DMS79 (cell line): ENCODE data around the gene IFNL4.
"Not testable (repeated sequence)": the region's sequence is repeated elsewhere in the genome, so short reads cannot be mapped to it uniquely, and the experiment has no call there.

ENCODE experiments used
- DNase-seq: peaks from one replicate; lab custom pipeline; 2025; lab: John Stamatoyannopoulos, UW

Gene IFNL4

DNA sequence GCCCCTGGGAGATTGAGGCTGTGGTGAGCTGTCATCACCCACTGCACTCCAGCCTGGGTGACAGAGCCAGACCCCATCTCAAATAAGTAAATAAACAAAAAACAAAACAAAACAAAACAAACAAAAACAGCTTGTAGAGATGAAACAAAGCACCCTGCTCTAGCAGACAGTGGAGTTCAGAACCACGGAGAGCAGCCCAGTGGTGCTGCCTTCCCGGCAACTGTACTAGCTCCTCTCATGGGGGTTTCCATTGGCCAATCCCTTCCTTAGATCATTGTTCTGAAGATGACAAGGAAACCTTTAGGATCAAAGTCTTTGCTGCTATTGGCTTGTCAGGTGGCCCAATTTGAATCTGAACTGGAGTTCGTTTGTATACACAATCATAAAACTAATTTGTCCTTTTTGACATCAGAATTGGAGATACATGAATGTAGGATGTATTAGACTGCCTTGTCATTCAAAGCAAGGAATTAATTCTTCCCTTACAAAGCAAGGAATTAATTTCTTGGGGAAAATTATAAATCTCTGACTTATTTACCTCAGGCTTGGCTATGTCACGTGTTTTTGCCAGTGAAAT lies 24.9 kb downstream of the IFNL4 start:
- no peak for DNase-seq

DNA sequence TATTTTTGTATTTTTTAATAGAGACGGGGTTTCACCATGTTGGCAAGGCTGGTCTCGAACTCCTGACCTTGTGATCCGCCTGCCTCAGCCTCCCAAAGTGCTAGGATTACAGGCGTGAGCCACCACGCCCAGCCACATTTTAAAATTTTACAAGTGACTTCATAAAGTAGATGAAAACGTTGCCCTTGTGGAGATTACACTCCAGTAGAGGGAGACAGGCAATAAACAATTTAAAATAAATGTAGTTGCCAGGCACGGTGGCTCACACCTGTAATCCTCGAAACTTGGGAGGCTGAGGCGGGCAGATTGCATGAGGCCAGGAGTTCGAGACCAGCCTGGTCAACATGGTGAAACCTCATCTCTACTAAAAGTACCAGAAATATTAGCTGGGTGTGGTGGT lies 29.5 kb downstream of the IFNL4 start:
- not testable (repeated sequence) for DNase-seq

DNA sequence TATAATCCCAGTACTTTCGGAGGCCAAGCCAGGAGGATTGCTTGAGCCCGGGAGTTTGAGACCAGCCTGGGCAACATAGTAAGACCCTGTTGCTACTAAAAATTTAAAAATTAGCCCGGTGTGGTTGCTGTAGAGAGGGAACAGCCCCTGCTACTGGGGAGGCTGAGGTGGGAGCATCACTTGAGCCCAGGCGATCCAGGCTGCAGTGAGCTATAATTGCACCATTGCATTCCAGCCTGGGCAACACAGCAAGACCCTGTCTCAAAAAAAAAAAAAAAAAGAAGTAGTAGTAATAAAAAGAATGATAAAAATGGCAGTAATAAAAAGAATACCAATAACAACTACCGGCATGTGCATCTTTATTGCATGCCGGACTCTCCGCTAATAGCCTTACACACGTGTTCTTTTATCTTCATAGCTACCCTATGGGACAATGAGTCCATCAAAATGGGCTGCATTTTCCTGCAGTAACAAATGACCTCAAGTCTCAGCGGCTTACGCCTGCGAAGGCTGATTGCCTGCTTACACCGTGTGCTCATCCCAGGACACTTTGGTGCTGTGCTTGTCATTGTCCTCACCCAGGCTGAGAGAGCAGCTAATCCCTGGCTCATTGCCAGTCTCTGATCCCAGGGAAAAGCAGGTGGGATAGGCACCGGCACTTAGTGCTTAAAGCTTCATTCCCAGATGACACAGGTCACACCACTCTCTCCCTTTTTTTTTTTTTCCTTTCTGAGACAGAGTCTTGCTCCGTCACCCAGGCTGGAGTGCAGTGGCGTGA lies 30.2 kb downstream of the IFNL4 start:
- no peak for DNase-seq

DNA sequence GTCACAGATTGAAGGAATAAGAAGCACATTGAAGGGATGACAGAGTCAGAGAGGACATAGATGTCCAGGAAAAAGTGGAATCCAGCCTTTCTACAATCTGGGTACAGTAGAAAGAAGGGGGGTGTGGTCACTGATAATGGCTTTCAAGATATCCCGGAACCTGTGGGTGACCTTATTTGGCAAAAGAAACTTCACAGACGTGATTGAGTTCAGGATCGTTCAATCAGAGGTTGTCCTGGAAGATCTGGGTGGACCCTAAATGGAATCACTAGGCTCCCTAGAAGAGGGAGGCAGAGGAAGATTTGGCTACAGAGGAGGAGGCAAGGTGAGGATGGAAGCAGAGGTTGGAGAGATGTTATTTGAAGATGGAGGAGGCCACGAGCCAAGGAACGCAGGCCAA lies 31.6 kb downstream of the IFNL4 start:
- DNase-seq = no peak

DNA sequence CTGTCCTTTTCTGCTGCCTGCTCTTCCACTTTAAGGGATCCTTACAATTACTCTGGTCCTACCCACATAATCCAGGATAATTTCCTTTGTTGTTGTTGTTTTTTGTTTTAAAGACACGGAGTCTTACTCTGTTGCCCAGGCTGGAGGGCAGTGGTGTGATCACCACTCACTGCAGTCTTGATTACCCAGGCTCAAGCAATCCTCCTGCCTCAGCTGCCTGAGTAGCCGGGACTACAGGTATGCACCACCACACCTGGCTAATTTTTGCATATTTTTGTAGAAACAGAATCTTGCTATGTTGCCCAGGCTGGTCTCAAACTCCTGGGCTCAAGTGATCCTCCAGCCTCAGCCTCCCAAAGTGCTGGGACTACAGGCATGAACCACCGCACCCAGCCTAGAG lies 33.3 kb downstream of the IFNL4 start:
- not testable (repeated sequence) for DNase-seq

DNA sequence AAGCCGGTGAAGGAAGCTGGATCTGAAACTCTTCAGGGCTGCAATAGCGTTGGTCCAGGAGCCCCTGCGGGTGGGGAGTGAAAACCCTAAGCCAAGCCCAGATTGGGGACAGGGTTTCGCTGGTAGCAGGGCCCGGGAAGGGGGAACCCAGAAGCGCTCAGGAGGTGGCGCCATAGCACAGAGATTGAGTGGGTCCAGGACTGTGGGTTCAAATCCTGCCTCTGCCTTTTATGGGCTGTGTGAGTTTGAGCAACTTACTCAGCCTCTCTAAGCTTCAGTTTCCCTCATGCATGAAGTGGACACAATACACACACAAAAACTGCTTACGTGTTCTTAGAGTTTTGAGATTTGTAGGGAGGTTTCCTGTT lies 36.3 kb downstream of the IFNL4 start:
- DNase-seq = no peak

DNA sequence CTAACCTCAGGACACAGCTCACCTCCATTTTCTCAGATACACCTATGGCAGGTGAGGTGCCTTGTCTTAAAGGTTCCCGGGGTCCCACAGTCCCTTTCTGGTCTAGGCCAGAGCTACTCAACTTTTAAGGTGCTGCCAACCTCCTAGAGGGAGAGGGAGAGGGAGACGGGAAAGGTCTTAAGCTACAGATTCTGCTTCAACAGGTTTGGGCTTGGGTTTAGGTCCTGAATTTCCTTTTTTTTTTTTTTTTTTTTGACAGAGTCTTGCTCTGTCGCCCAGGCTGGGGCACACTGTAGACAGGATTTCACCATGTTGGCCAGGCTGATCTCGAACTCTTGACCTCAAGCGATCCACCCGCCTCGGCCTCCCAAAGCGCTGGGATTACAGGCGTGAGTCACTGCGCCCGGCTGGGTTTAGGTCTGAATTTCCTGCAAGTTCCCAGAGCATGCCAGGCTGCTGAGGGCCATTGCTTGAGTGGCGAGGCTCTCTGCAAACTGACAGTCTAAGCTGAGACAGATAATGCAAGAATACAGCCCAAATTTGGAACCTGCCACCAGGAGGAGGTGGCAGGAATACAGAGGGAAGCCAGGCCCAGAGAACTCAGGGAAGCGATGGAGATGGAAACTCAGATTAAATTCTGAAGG lies 36.8 kb downstream of the IFNL4 start:
- DNase-seq = no peak

DNA sequence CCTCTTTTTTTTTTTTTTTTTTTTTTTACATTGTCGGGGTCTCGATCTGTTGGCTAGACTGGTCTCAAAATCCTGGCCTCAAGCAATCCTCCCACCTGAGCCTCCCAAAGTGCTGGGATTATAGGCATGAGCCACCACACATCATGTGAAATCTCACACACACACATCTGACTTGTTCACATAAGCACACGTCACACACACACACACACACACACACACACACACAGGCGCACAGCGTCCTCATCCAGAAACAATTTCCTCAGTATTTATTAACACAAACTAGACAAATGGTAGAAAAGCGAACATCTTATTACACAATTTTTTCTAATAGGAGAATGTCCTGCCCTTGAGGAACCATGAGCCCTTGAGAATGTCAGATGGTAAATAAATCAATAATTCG lies 39.5 kb downstream of the IFNL4 start:
- DNase-seq = no peak

DNA sequence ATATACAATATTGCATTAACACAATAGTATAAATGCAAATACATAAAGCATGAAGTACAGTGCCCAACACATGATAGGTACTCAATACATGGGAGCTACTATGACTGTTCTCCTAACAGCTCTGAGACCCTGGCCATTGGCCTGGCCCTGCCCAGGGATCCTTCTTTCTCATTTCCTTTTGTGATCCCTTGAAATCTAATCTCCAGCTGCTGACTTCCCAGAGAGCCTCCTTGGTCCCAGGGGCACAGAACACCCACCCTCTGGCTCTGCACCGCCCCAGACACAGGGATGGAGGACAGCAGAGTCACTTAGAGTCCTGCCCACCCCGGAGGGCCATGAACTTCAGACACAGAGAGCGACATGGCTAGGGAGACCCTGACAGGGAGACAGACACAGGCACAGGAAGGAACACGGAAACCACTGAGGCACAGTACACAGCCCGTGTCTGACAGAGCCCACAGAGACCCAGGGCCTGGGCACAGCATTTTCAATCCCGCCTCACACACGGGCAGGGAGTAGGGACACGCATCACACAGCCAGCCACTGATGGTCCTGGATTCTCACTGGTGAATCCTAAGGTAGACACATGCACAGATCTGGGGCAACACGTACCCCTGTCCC lies 40.4 kb downstream of the IFNL4 start:
- no peak for DNase-seq

DNA sequence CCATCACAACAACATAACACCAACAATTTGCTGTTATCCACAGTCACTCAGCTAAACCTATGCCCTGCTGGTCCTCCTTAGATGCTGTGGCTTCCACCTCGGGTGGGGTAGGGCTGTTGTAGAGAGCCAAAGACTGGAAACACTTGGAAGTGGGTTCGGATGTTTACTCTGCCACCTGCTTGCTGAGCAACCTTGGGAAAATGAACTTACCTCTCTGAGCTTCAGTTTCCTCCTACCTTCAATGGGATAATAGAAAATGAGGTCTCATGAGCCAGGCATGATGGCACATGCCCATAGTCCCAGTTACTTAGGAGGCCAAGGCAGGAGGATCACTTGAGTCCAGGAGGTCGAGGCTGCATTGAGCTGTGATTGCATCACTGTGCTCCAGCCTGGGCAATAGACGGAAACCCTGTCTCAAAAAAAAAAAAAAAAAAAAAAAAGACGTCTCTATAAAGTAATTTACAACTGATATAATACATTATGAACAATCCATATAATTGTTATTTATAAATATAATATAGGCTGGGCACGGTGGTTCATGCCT lies 41.3 kb downstream of the IFNL4 start:
- DNase-seq = no peak

DNA sequence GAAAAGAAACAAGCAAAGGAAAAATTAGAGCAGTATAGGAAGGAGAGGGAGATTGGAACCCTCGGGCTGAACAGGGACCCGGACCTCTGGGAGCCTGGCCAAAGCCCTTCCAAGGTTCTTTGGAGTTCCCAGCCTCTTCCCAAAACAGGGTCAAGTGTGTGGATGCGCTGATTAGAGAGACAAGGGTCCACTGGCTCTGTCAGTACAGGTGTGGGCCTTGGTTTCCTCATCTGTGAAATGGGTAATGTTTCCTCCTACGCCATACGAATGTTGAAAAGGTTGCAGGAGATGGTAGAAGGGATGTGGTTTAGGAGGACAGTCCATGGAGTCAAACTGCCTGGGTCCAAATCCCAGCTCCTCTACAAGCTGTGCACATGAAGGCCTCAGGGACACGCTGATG lies 42.5 kb downstream of the IFNL4 start:
- DNase-seq = no peak

DNA sequence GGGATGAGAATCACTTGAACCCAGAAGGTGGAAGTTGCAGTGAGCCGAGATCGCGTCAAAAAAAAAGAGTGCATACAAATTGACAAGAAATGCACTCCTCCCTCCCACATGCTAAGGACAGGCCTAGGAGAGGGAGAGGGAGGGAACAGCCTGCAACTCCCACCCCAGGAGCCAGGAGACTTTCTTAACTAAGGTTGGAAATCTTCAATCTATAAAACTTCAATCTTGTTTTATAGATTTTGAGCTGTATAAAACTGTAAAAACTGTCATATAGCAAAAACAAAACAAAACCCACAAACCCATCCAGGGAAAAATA lies 43.2 kb downstream of the IFNL4 start:
- no peak for DNase-seq

DNA sequence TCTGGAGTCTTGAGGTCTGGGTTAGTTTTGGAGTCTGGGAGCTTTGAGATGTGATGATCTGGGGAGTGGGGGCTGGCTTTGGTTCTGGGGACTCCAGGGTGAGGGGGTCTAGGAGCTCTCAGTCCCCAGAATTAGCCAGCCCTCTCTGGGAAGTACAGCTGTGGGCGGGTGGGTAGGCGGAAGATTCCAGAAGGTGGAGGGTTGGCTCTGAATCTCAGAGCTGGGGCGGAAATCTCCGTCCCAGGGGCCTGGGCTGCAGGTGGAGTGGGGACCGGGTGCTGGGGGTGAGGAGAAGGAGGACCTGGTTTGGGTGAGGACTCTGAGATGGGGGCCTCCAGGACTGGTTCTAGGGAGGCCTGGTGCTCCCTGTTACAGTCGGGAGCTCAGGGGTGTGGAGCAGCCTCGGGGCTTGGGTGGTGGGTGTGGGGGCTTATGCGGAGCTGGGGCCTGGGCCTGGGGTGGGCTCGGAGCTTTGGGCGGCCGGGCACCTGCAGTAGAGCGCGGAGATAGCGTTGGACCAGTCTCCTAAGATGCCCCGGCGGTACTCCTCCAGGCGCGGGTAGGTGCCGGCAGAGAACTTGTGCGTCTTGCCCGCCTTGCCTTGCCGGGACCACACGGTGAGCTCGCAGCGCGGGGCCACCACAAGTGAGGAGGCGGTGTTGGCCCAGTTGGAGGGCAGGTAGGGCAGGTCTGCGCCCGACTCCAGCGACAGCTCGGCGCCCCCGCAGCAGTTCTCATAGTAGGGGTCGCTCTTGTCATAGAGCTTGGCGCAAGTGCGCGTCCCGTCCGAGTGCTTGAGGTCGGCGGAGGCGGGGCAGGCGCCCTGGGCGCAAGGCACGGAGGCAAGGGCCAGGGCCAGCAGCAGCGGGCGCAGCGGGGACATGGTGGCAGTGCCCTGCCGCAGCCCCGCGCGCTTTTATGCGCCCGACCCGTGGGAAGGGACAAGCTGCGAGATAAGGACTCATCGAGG lies 45.0 kb downstream of the IFNL4 start, which contains the start of gene SYCN:
Gene SYCN, minus strand, starts transcription at position 892 of the 970 bp plus-strand sequence. Its CDS starts 9 bp downstream, at position 883.
- DNase-seq = no peak

DNA sequence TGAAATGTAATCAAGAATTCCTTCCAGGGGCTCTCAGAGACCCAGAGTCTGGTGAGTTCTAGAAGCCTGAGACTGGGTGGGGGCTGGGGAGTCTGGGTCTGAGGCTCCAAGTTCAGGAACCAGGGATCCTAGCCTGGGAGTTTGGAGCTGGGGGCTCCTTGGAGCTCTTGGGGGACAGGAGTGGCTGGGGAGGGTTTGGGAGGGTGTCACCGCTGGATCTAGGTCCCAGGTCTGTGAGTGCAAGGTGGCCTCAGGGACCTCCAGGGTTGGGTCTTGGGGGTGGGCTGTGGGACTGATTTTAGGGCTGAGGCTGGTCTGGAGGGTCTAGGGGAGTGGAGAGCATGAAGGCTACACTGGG lies 45.7 kb downstream of the IFNL4 start:
- DNase-seq = no peak

DNA sequence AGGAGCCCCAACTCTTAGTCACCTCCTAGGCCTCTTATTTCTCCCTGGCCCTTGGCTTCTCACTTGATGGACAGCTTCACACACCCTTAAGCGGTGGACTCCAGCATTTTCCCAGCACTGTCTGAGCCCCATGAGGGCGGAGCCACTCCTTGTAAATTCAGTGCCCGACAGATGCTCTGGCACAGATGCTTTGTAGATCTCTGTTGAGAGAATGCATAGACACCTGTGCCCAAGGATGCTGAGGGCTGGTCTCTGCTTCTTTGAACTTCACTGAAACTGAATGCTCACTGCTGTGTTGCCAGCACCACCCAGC lies 47.9 kb downstream of the IFNL4 start:
- no peak for DNase-seq

DNA sequence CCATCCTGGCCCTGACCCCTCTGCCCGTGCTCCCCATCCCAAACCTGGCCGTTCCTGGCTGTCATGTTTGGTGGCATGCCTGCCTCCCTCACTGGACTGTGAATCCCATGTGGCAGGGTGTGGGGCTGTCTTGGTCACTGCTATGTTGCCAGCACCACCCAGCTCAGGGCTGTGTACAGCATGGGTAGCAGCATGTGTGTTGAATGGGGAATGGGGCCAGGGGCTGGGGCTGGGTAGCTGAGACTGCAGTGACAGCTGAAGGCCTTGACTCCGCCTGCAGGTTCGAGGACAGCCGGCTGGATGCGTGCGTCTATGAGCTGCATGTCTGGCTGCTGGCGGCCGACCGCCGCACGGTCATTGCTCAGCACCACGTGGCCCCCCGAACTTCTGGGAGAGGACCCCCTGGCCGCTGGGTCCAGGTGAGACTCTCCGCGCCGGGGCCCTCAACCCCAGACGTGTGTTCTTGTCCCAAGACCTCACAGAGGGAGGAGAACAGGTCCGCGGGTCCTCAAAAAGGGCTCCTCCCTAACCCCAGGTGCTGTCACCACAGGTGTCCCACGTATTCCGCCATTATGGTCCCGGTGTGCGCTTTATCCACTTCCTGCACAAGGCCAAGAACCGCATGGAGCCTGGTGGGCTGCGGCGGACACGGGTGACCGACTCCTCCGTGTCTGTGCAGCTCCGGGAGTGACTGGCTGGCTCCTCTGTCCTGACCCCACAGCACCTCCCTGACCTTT lies 48.4 kb downstream of the IFNL4 start:
- DNase-seq = no peak

DNA sequence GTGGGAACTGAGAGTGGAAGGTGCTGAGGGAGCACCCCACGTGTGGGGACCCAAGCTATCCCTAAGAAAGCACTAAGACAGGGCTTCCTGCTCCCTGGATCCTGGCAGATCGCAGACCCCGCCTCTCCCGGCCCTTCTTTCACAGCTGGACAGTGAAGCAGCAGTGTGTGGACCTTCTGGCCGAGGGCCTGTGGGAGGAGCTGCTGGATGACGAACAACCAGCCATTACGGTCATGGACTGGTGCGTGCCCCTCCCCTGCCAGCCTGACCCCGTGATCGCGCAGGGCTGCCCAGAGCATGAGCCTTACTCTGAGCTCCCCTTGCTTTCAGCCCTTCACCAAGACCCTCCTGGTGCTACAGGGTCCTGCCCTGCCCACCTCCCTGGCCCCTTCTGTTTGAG lies 49.6 kb downstream of the IFNL4 start:
- DNase-seq = no peak

DNA sequence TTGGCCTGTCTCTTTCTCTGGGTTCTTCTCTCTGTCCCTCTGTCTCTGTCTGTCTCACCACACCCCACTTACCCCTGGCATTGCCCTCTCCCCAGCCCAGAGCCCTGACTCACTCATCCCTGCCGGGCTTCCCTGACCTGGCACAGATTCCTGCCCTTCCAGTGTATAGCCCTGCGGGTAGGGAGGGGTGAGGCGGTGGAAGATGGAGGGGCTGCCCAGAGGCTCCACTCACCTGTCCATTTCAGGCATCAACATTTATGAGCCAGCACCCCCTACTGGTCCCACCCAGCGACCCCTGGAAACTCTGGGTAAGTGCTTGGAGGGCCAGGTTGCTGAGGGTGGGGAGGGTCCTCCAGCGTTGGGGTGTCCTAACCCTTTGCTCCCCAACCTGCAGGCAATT lies 50.8 kb downstream of the IFNL4 start:
- no peak for DNase-seq

DNA sequence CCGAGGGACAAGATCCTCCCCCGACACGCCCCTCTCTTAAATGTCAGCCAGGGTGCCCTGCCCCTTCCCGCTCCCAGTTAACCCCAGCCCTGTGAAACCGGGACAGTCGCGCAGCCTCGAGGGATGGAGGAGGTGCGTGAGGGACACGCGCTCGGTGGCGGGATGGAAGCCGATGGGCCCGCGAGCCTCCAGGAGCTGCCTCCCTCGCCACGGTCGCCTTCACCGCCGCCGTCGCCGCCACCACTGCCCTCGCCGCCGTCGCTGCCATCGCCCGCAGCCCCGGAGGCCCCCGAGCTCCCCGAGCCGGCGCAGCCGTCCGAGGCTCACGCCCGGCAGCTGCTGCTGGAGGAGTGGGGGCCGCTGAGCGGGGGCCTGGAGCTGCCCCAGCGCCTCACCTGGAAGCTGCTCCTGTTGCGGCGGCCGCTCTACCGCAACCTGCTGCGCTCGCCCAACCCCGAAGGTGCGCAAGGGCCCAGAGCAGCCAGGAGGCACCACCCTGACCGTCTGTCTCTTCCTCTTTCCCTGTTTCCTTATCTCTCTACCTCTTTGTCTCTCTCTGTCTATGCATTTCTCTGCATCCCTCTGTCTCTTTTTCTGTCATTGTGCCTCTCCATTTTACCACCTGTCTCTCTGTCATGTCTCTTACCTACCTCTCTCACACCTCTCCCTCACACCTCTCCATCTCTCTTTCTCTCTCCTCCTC lies 51.6 kb downstream of the IFNL4 start, which contains the start of gene NCCRP1:
Gene NCCRP1, plus strand, starts transcription at position 105 of the 703 bp plus-strand sequence. Its CDS starts 19 bp downstream, at position 124.
- no peak for DNase-seq

DNA sequence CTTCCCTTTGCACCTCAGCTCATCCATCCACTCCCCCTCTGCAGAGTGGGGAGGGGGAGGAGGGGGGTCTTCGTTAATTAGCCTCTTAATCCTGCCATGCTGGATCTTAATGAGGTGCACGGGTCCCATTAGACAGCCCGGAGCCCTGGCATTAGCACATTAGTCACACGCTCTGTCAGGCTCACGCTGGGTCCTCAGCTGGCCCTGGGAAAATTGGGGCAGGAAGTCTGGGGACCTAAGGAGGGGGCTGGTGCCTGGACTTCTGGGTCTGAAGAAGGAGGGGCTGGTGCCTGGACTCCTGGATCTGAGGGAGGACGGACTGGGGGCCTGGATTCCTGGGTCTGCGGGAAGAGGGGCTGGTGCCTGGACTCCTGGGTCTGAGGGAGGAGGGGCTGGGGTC lies 52.3 kb downstream of the IFNL4 start:
- DNase-seq = no peak
